H9 (cell line): Measurements from ENCODE around the gene GADD45GIP1. TPM values are rescaled to one million over a fixed set of nuclear protein-coding genes. Genes with fewer than 3 reads are reported as not detected.
A peak's percentile ranks its signal among the peaks of the same experiment; 100 is the strongest.

Source experiments
- DNase-seq: peaks from one replicate; pipeline ENCODE4 v3.0.0-alpha.2; 2017
- H2AFZ ChIP-seq: one replicate; pipeline ENCODE4 v1.6.1; 2013; ENCODE audit warnings: mild to moderate bottlenecking, low read length, control low read depth, moderate library complexity
- H2AK5ac ChIP-seq: 2 replicates; pipeline ENCODE4 v1.6.1; 2013; ENCODE audit warnings: low read length, control low read depth, mixed read lengths; ENCODE audit not compliant: insufficient read length
- H2BK120ac ChIP-seq: one replicate; pipeline ENCODE4 v1.6.1; 2013; ENCODE audit warnings: low read depth, mild to moderate bottlenecking, low read length, control low read depth, inconsistent platforms; ENCODE audit not compliant: poor library complexity, severe bottlenecking
- H2BK12ac ChIP-seq: 2 replicates; pipeline ENCODE4 v1.6.1; 2013; ENCODE audit warnings: low read length, control low read depth, mixed read lengths, low read depth; ENCODE audit not compliant: insufficient read length
- H2BK15ac ChIP-seq: 2 replicates; pipeline ENCODE4 v1.6.1; 2013; ENCODE audit warnings: low read depth, low read length, control low read depth
- H2BK20ac ChIP-seq: one replicate; pipeline ENCODE4 v1.6.1; 2013; ENCODE audit warnings: low read depth, mild to moderate bottlenecking, low read length, control low read depth, inconsistent platforms; ENCODE audit not compliant: poor library complexity, severe bottlenecking
- H2BK5ac ChIP-seq: 2 replicates; pipeline ENCODE4 v1.6.1; 2013; ENCODE audit warnings: low read length, control low read depth, mixed read lengths; ENCODE audit not compliant: insufficient read length
- H3K14ac ChIP-seq: 2 replicates; pipeline ENCODE4 v1.6.1; 2013; ENCODE audit warnings: low read length, control low read depth; ENCODE audit not compliant: insufficient read depth
- H3K18ac ChIP-seq: 2 replicates; pipeline ENCODE4 v1.6.1; 2013; ENCODE audit warnings: low read depth, mild to moderate bottlenecking, mixed read lengths, low read length, control low read depth; ENCODE audit not compliant: insufficient read length
- H3K23ac ChIP-seq: 2 replicates; pipeline ENCODE4 v1.6.1; 2013; ENCODE audit warnings: low read length, control low read depth, mixed read lengths, low read depth; ENCODE audit not compliant: insufficient read length
- H3K23me2 ChIP-seq: 2 replicates; pipeline ENCODE4 v1.6.1; 2013; ENCODE audit warnings: low read depth, mild to moderate bottlenecking, mixed read lengths, low read length, control low read depth; ENCODE audit not compliant: insufficient read length, poor library complexity, severe bottlenecking
- H3K27ac ChIP-seq: 2 replicates; pipeline ENCODE4 v1.5.1; 2013; ENCODE audit warnings: low read length, control low read depth, mixed read lengths, low read depth; ENCODE audit not compliant: insufficient read length
- H3K27me3 ChIP-seq: 2 replicates; pipeline ENCODE4 v1.6.1; 2013; ENCODE audit warnings: low read length, control low read depth, inconsistent platforms; ENCODE audit not compliant: insufficient read depth
- H3K4ac ChIP-seq: 2 replicates; pipeline ENCODE4 v1.6.1; 2013; ENCODE audit warnings: low read depth, mild to moderate bottlenecking, control low read depth, inconsistent platforms, low read length, moderate library complexity
- H3K4me1 ChIP-seq: 2 replicates; pipeline ENCODE4 v1.6.1; 2013; ENCODE audit warnings: low read length, control low read depth, inconsistent platforms; ENCODE audit not compliant: insufficient read depth
- H3K4me2 ChIP-seq: 2 replicates; pipeline ENCODE4 v1.6.1; 2013; ENCODE audit warnings: low read length, control low read depth, mixed read lengths; ENCODE audit not compliant: insufficient read length, insufficient read depth
- H3K56ac ChIP-seq: 2 replicates; pipeline ENCODE4 v1.6.1; 2013; ENCODE audit warnings: low read depth, mild to moderate bottlenecking, mixed read lengths, low read length, control low read depth; ENCODE audit not compliant: insufficient read length
- H3K79me1 ChIP-seq: 2 replicates; pipeline ENCODE4 v1.6.1; 2013; ENCODE audit warnings: low read depth, mild to moderate bottlenecking, moderate library complexity, low read length, control low read depth, inconsistent platforms; ENCODE audit not compliant: insufficient read depth, poor library complexity, severe bottlenecking
- H3K79me2 ChIP-seq: 2 replicates; pipeline ENCODE4 v1.6.1; 2013; ENCODE audit warnings: low read length, control low read depth, inconsistent platforms; ENCODE audit not compliant: insufficient read depth
- H3K9ac ChIP-seq: 2 replicates; pipeline ENCODE4 v1.6.1; 2013; ENCODE audit warnings: low read length, control low read depth, mixed read lengths; ENCODE audit not compliant: insufficient read length; ENCODE audit errors: extremely low read depth
- H3K9me3 ChIP-seq: one replicate; pipeline ENCODE4 v1.6.1; 2013; ENCODE audit warnings: low read depth, low read length, inconsistent platforms; ENCODE audit not compliant: control insufficient read depth
- H3T11ph ChIP-seq: one replicate; pipeline ENCODE4 v1.6.1; 2013; ENCODE audit warnings: mild to moderate bottlenecking, low read length, control low read depth, inconsistent platforms
- H4K20me1 ChIP-seq: one replicate; pipeline ENCODE4 v1.6.1; 2013; ENCODE audit not compliant: control insufficient read depth, insufficient read length, insufficient read depth
- H4K5ac ChIP-seq: 2 replicates; pipeline ENCODE4 v1.6.1; 2013; ENCODE audit warnings: low read depth, mild to moderate bottlenecking, mixed read lengths, low read length, control low read depth; ENCODE audit not compliant: insufficient read length
- H4K8ac ChIP-seq: replicated peaks from 2 replicates; pipeline ENCODE4 v1.6.1; 2013; ENCODE audit warnings: low read length, control low read depth, mixed read lengths, low read depth; ENCODE audit not compliant: insufficient read length
- H4K91ac ChIP-seq: 2 replicates; pipeline ENCODE4 v1.6.1; 2013; ENCODE audit warnings: low read depth, mild to moderate bottlenecking, moderate library complexity, mixed read lengths, low read length, control low read depth; ENCODE audit not compliant: insufficient read length
- H3K27ac Mint-ChIP-seq, 3 experiments: 2 replicates in 2 of 3; 3 replicates in 1 of 3; pipeline ENCODE4 v1.8.0; 2020 to 2021; ENCODE audit warnings: mixed read lengths in 3 of 3, mild to moderate bottlenecking in 1 of 3, moderate library complexity in 1 of 3
- H3K27me3 Mint-ChIP-seq: 2 replicates; pipeline ENCODE4 v1.8.0; 2021; ENCODE audit warnings: low read depth, mild to moderate bottlenecking, moderate library complexity, mixed read lengths
- H3K36me3 Mint-ChIP-seq, 3 experiments: 2 replicates in 2 of 3; 3 replicates in 1 of 3; pipeline ENCODE4 v1.8.0; 2020 to 2021; ENCODE audit warnings: low read depth in 3 of 3, mixed read lengths in 3 of 3; ENCODE audit not compliant: insufficient read depth in 1 of 3
- H3K4me1 Mint-ChIP-seq, 2 experiments: 2 replicates each; pipeline ENCODE4 v1.8.0; 2020; ENCODE audit warnings: mixed read lengths in 2 of 2
- H3K4me3 Mint-ChIP-seq, 2 experiments: 2 replicates in 1 of 2; 3 replicates in 1 of 2; pipeline ENCODE4 v1.8.0; 2020 to 2021; ENCODE audit warnings: mild to moderate bottlenecking in 2 of 2, mixed read lengths in 2 of 2, moderate library complexity in 1 of 2
- H3K9me3 Mint-ChIP-seq, 2 experiments: 2 replicates in 1 of 2; 3 replicates in 1 of 2; pipeline ENCODE4 v1.8.0; 2020; ENCODE audit warnings: mild to moderate bottlenecking in 2 of 2, mixed read lengths in 2 of 2, moderate library complexity in 1 of 2
- WGBS: extraction: QIAGEN DNeasy Blood & Tissue Kit; methylation state at CpG from one replicate; pipeline ENCODE4 v1.1.7; 2013; ENCODE audit warnings: missing lambda C conversion rate, low lambda C conversion rate, mixed read lengths; ENCODE audit not compliant: insufficient read length; ENCODE audit errors: extremely low coverage; 5-methylcytosine and 5-hydroxymethylcytosine counted together
- total RNA-seq: library from RNA; stranded (reverse); gene quantifications from 2 replicates; pipeline ENCODE4 v1.2.1, GENCODE V29; 2021
- TF ChIP-seq, protein P1 (sequence below): fragments of 200-600 bp; sonication (generic); conservative IDR thresholded peaks from 3 replicates; pipeline ENCODE4 v1.8.0; 2021; ENCODE audit warnings: antibody characterized with exemption, mild to moderate bottlenecking

Gene GADD45GIP1
- total RNA-seq, 1 experiment from 2014 or later, result 44.5 TPM

- Histone ChIP-seq H2BK15ac (no peak overlapping the region), H3K23me2 (no peaks in the 10 kb centered on the region), H3K79me1 (no peaks in the 10 kb centered on the region), H3K23ac (no peak overlapping the region), H4K5ac (no peak overlapping the region), H3K9me3 (no peaks in the 10 kb centered on the region), H2BK20ac (no peak overlapping the region), H4K20me1 (no peaks in the 10 kb centered on the region), H2BK5ac (no peak overlapping the region), H2AK5ac (no peak overlapping the region), H3K4me2 (no peak overlapping the region), H3K9ac (no peak overlapping the region), H4K8ac (no peak overlapping the region), H3T11ph (no peak overlapping the region), H3K14ac (no peak overlapping the region), H2BK120ac (no peak overlapping the region), H3K56ac (no peak overlapping the region), H3K27me3 (no peaks in the 10 kb centered on the region), H3K4me1 (no peaks in the 10 kb centered on the region; the same call in 1 of the 2 replicates), H3K27ac (no peak overlapping the region), H2AFZ (no peak overlapping the region), H2BK12ac (no peak overlapping the region), H3K79me2 (no peaks in the 10 kb centered on the region; the same call in 1 of the 2 replicates), H4K91ac (no peak overlapping the region), H3K4ac (no peak overlapping the region), H3K18ac (no peak overlapping the region)
- Mint-ChIP-seq H3K27me3 (no peaks in the 10 kb centered on the region), H3K4me3 (no peak overlapping the region), H3K36me3 (peaks cover 42 to 78% (median 71%) of the 10 kb centered on the region in 3 experiments), H3K9me3 (0 out of 5 replicates have a peak, but pooled peaks cover 0 to 3% of the 10 kb centered on the region in 2 experiments), H3K27ac (peak overlapping the region in 2 of 3 experiments; percentile 36 to 97; a peak in 2 of 7 replicates), H3K4me1 (peaks cover 19 to 34% of the 10 kb centered on the region in 2 experiments)
- TF ChIP-seq, protein P1, sequence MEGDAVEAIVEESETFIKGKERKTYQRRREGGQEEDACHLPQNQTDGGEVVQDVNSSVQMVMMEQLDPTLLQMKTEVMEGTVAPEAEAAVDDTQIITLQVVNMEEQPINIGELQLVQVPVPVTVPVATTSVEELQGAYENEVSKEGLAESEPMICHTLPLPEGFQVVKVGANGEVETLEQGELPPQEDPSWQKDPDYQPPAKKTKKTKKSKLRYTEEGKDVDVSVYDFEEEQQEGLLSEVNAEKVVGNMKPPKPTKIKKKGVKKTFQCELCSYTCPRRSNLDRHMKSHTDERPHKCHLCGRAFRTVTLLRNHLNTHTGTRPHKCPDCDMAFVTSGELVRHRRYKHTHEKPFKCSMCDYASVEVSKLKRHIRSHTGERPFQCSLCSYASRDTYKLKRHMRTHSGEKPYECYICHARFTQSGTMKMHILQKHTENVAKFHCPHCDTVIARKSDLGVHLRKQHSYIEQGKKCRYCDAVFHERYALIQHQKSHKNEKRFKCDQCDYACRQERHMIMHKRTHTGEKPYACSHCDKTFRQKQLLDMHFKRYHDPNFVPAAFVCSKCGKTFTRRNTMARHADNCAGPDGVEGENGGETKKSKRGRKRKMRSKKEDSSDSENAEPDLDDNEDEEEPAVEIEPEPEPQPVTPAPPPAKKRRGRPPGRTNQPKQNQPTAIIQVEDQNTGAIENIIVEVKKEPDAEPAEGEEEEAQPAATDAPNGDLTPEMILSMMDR, result no peak
- DNase-seq, result no peak
- no CpG with 5 or more reads among the region's 16 CpGs for WGBS
These were observed 7.4 kb downstream of the GADD45GIP1 start for GRCh38 chr19:12949363-12950283.
